LNCAP (cell line): ENCODE measurements around the gene MIOS.

Source experiments
- CTCF ChIP-seq: fragments of 450-650 bp; IDR thresholded peaks from 2 replicates; pipeline ENCODE4 v1.5.1; 2017; ENCODE audit warnings: mild to moderate bottlenecking

Gene MIOS

GRCh38 chr7:7651479-7651878 lies 84.8 kb downstream of the MIOS start:
- no peak for TF ChIP-seq CTCF

GRCh38 chr7:7652798-7653540 lies 86.3 kb downstream of the MIOS start:
- TF ChIP-seq CTCF: no peak

- TF ChIP-seq CTCF: peak; percentile 48
Measured at GRCh38 chr7:7653593-7654187, 87.0 kb downstream of the MIOS start.

- TF ChIP-seq CTCF: no peak
Measured at GRCh38 chr7:7654964-7655715, 88.5 kb downstream of the MIOS start.
